Ishikawa (cell line): ENCODE data around the gene GRIK4.

Experiments
- CEBPB ChIP-seq: IDR thresholded peaks from 2 replicates; pipeline ENCODE4 v1.6.1; 2012
- CREB1 ChIP-seq: IDR thresholded peaks from 2 replicates; pipeline ENCODE4 v1.6.1; 2012; ENCODE audit warnings: low read depth
- EGR1 ChIP-seq: IDR thresholded peaks from 2 replicates; pipeline ENCODE4 v1.6.1; 2012
- EP300 ChIP-seq: IDR thresholded peaks from 2 replicates; pipeline ENCODE4 v1.6.1; 2012; ENCODE audit warnings: borderline replicate concordance
- FOXM1 ChIP-seq: IDR thresholded peaks from 2 replicates; pipeline ENCODE4 v1.6.1; 2012; ENCODE audit warnings: low read depth, borderline replicate concordance
- MAX ChIP-seq: IDR thresholded peaks from 2 replicates; pipeline ENCODE4 v1.6.1; 2012
- NFIC ChIP-seq: IDR thresholded peaks from 2 replicates; pipeline ENCODE4 v1.6.1; 2012
- RAD21 ChIP-seq: IDR thresholded peaks from 2 replicates; pipeline ENCODE4 v1.6.1; 2012; ENCODE audit warnings: low read depth
- REST ChIP-seq: IDR thresholded peaks from 2 replicates; pipeline ENCODE4 v1.6.1; 2012; ENCODE audit warnings: low read depth, mild to moderate bottlenecking
- TAF1 ChIP-seq: IDR thresholded peaks from 2 replicates; pipeline ENCODE4 v1.6.1; 2012; ENCODE audit warnings: low read depth, mild to moderate bottlenecking
- TCF12 ChIP-seq: IDR thresholded peaks from 2 replicates; pipeline ENCODE4 v1.6.1; 2012; ENCODE audit warnings: low read depth
- TEAD4 ChIP-seq: IDR thresholded peaks from 2 replicates; pipeline ENCODE4 v1.6.1; 2012
- USF1 ChIP-seq: IDR thresholded peaks from 2 replicates; pipeline ENCODE4 v1.6.1; 2012
- YY1 ChIP-seq: IDR thresholded peaks from 2 replicates; pipeline ENCODE4 v1.6.1; 2012; ENCODE audit warnings: low read depth
- ZBTB7A ChIP-seq: IDR thresholded peaks from 2 replicates; pipeline ENCODE4 v1.6.1; 2012; ENCODE audit warnings: low read depth

Gene GRIK4

GRCh38 chr11:120932305-120932915 is 420.9 kb downstream of the GRIK4 start:
- TF ChIP-seq CEBPB (no peak), TAF1 (no peak), REST (no peak), FOXM1 (no peak), EP300 (no peak), RAD21 (no peak), CREB1 (no peak), USF1 (no peak), YY1 (no peak), NFIC (no peak), EGR1 (no peak), TCF12 (no peak), TEAD4 (no peak), MAX (no peak)

GRCh38 chr11:120936356-120936755 is 424.8 kb downstream of the GRIK4 start:
- TF ChIP-seq EP300 (no peak), TCF12 (no peak), FOXM1 (no peak), MAX (no peak), RAD21 (no peak), CREB1 (no peak), REST (no peak), YY1 (no peak), NFIC (no peak), USF1 (no peak), EGR1 (no peak), TEAD4 (no peak), ZBTB7A (no peak)

- TF ChIP-seq USF1 (no peak), REST (no peak), ZBTB7A (no peak), EGR1 (no peak), MAX (no peak), CREB1 (no peak), TEAD4 (no peak), CEBPB (no peak), TCF12 (no peak), FOXM1 (no peak), TAF1 (no peak), EP300 (no peak)
These were observed 426.0 kb downstream of the GRIK4 start for GRCh38 chr11:120937501-120937900.

GRCh38 chr11:120938260-120938659 is 426.7 kb downstream of the GRIK4 start:
- no peak for TF ChIP-seq CEBPB
- no peak for TF ChIP-seq TEAD4
- TF ChIP-seq REST = no peak
- no peak for TF ChIP-seq MAX
- TF ChIP-seq EGR1 = no peak
- no peak for TF ChIP-seq ZBTB7A
- TF ChIP-seq CREB1 = no peak
- no peak for TF ChIP-seq TAF1
- TF ChIP-seq EP300 = no peak
- TF ChIP-seq TCF12 = no peak
- no peak for TF ChIP-seq FOXM1
- no peak for TF ChIP-seq USF1
- TF ChIP-seq NFIC = no peak
- TF ChIP-seq RAD21 = no peak
- no peak for TF ChIP-seq YY1
